ENCODE results near the gene TCF7L2.
A peak's percentile ranks its signal among the peaks of the same experiment; 100 is the strongest.
"Not testable (repeated sequence)": the region's sequence is repeated elsewhere in the genome, so short reads cannot be mapped to it uniquely, and the experiment has no call there.

TCF7L2 gene

DNA sequence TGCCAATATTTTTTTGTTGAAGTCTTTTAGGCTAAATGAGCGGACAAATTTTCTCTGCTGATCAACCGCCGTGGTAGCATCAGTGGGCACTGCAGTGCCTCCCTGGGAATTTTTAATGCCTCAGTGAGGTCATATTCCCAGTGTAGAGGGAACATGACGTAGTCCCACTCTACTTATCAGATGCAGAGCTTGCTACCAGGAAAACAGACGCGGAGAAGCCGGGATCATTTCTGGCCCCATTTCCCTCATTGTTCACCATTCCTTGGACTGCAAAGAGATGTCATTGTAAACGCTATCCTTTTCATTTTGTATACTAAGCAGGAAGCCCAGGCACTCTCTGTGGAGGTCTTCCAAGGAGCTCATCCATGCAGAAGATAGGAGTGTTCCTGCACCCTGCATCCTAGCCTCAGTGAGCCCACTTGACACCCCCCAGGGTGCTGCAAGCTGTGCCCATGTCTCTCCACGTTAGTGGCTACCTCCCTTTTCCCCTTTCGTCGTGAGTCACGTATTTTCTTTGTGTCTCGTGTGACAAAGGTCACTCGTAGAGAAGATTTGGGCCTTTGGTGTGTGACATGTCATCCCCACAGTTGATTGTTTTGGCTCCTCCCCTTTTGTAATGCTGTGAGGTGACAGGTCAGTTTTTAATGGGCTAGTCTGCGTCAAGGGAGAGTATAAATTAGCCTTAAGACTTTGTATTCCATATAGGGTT is 145.5 kb downstream of the TCF7L2 start:
- DNase-seq (ENCODE audit: low read depth in 3 of 3): no peak

DNA sequence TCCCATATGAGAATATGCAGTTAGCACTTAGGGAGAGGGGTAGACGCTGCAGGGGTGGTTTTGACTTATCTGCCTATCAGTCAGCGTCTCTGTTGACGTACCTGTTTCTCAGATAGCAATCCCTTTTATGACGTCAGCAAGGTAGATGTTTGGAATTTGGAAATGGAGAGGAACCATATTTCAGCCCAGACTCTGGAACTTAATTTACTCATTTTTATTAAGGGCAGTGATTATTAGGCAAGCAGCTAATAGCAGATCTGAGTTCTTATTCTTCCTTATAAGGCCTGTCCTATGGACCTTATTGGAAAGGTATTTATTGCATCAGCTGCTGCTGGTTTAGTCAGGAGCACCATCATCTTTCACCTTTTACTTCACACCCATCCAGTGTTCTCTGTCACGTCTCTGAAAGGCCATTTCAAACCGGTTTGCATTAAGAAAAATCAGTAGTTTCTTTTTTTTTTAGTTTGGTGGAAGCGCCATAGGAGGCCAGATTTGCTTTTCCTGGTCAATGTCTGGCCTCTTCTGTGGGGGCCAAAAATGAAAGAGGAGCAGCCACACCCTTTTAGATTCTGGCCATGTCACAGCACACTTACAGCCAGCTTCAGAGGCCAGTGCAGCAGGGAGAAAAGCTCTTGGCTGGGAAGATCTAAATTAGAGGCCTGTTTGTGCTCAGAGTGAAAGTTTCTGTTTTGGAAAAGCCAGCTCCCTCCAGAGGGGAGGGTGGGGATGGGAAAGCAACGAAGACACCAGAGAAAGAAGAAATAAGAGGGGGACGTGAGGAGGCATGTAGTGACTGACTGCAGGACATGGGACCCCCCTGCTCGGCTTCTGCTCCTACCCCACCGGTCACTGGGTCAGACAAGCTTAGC is 146.3 kb downstream of the TCF7L2 start:
- no peak for DNase-seq (ENCODE audit: low read depth in 3 of 3)

DNA sequence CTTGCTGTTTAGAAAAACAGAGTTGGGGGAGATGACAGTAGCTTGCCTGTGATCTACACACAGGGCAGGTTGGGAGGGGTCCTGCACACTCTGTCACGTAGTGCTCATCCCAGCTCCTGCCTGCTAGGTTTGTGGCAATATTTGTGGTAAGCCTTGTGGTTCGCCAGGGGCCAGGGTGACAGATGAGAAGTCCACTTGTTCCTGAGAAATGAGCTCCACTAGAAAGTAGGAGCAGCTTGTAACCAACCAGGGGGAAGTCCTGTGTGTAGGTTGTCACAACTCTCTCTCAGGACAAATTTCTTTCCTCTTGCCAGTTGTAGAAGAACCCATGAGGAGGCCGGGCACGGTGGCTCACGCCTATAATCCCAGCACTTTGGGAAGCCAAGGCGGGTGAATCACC is 147.0 kb downstream of the TCF7L2 start:
- DNase-seq (ENCODE audit: low read depth in 3 of 3): no peak

DNA sequence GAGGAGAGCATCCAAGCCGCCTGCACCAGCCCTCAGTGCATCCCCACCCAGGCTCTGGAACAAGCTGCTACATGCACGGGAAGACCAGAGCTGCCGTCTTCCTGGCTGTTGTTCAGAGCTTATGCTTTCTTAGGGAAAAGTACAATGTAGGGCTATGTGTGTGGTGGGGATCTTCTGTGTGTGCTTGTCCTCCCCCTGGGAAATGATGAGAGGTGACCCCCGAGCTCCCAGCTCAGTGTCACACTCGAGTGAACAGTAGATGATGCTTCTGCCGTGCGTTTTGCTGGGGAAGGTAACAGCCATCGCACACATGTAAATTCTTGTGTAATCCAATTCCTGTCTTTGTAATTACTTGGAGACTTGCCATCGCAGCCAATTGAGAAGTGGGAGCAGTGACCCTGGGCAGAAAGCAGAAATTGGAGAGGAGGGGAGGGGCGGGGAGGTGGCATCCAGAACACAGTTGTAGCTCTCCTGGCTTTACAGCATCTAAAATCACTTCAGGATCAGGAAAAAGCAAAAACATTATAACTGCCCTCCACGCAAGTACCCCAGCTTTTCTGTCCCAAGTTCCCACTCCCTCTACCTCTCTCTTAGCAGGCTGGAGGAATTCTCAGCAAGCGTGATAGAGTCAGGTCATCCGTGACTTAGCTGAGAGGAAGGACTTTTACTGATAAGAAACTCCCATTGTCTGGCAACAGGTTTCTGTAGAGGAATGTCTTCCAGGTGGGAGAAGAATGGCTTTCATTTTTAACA is 149.6 kb downstream of the TCF7L2 start:
- no peak for DNase-seq (ENCODE audit: low read depth in 3 of 3)

DNA sequence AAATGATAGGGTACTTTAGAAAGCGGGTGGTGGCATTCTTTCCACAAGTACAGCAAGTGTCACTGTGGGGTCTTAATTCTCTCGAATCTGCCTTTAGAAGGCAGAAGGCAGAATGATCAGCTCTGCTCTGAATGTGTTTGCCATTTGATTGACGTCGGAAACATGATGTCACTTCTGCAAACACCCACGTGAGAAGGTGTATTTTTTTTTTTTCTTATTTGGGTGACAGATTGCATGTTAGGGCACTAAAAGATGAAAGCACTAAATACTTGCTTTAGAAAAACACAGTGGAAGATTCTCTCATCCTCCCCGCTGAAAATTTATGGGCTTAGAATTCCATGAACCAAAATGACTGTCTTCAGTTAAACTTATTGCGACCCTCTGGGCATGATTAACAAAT is 150.2 kb downstream of the TCF7L2 start:
- DNase-seq (ENCODE audit: low read depth in 3 of 3): no peak

DNA sequence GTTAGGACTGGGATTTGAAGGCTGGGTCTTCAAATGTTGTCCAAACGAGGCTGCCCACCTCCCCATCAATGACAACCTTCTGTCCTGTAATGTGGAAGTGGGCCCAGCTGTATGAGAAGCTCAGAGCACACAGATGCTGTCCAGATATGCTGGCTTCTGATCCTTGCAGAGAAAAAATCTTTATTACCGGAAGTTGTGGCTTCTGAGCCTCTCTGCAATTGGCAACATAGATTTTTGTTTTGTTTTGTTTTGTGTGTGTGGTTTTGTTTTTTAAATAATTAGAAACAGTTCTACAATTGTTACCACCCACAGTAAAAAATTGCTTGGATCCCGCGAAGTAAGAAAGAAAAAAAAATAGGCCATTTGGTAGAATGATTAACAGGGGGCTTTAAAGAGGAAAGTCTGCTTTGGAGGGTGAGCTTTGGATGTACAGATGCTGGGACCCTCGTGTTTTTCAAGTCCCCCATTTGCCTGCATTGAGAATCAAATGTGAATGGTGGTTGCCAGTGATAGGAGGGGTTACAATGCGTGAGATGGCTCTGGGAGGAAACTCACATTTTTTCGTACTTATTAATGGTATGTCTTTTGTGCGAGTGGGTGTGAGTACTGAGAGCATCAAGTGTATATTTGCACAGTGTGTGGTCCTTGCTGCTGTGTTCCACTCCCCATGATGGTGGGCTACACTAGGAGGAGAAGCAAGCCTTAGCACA is 153.2 kb downstream of the TCF7L2 start:
- no peak for DNase-seq (ENCODE audit: low read depth in 3 of 3)

DNA sequence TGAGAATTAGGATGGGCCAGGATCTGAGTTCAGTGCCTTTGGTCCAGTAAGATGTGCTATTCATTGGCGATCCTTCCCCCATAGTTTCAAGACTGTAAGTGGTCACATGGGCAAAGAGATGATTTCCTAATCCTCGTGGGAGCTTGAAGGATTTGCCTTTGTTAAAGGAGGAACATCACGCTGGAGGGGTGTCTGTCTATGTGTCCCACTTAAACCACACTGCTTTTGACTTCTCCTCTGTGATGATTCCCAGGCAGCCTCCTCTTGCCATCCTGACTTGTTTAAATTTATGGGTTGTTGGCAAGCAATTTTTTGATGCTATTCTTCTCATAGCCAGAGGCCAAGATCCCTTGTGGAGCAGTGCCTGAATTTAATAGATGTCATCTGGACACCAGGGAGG is 154.0 kb downstream of the TCF7L2 start:
- DNase-seq (ENCODE audit: low read depth in 3 of 3): no peak

DNA sequence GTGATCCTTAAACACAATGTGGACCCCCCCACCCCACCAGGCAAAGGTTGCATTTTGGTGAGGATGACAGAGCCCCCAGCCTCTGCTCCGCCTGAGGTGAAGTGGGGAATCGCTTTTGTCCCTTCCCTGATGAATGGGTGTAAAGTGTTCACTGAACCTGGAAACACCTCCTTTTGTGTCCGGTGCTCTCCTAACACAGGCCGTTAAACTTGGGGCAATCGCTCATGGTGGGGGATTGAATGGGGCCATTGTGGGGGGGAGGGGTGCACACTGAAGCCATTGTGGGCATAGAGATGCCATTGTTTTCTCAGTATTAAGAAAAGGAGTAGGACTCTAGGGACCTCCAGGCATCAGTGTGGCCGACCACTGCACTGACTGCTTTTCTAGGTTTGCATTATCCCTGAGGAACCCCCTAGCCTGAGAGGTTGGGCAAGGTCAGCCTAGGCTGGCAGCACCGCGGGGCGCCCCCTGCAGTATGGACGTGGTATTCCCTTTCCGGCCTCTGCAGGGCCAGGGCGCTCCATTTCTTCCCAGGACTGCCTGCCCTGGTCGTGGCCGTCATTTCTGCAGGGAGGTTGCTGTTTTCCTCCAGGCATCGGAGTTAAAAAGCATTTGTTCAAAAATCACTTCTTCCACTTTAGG is 158.3 kb downstream of the TCF7L2 start:
- peak in 2 of 3 donors; percentile 6 to 10 for DNase-seq (ENCODE audit: low read depth in 3 of 3)

DNA sequence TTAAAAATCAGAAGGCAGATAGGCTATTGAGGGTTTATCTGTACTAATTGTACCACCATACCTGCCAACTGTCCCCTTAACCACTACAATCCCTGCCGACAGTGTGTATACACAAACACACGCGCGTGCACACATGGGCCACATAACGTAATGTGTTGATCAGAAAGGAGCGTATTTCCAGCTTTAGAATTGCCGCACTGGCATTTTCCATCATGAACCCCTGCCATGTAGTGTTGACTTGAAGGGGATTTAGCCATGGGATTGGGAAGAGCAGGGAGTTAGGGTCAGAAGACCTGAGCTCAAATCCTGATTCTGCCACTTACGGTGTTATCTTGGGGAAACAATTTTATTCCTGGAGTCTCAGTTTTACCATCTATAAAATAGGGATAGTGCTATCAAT is 158.9 kb downstream of the TCF7L2 start:
- no peak for DNase-seq (ENCODE audit: low read depth in 3 of 3)

DNA sequence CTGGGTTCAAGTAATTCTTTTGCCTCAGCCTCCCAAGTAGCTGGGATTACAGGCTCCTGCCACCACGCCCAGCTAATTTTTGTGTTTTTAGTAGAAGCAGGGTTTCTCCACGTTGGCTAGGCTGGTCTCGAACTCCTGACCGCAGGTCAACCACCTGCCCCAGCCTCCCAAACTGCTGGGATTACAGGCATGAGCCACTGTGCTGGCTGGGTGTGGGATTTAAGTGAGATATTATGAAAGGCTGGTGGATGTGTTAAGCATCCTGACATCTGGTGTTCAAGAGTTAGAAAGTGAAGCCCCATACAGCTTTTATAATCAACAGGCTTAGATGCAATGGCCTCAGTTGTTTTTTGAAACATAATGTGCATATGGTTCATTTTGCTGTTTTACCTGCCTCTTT is 159.4 kb downstream of the TCF7L2 start:
- DNase-seq (ENCODE audit: low read depth in 3 of 3): not testable (repeated sequence)

DNA sequence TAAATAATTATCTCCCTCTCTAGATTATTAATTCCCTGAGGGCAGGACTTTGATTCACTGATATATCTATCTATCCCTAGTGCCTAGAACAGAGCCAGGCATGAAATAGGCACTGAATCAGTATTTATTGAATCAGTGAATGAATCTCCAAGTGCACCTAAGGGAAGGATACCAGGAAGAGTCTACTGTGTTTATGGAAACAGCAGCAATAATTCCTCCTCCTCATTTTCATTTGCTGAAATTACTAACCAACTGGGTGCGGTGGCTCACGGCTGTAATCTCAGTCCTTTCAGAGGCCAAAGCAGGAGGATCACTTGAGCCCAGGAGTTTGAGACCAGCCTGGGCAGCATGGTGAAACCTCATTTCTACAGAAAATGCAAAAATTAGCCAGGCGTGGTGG is 161.2 kb downstream of the TCF7L2 start:
- DNase-seq (ENCODE audit: low read depth in 3 of 3): no peak

DNA sequence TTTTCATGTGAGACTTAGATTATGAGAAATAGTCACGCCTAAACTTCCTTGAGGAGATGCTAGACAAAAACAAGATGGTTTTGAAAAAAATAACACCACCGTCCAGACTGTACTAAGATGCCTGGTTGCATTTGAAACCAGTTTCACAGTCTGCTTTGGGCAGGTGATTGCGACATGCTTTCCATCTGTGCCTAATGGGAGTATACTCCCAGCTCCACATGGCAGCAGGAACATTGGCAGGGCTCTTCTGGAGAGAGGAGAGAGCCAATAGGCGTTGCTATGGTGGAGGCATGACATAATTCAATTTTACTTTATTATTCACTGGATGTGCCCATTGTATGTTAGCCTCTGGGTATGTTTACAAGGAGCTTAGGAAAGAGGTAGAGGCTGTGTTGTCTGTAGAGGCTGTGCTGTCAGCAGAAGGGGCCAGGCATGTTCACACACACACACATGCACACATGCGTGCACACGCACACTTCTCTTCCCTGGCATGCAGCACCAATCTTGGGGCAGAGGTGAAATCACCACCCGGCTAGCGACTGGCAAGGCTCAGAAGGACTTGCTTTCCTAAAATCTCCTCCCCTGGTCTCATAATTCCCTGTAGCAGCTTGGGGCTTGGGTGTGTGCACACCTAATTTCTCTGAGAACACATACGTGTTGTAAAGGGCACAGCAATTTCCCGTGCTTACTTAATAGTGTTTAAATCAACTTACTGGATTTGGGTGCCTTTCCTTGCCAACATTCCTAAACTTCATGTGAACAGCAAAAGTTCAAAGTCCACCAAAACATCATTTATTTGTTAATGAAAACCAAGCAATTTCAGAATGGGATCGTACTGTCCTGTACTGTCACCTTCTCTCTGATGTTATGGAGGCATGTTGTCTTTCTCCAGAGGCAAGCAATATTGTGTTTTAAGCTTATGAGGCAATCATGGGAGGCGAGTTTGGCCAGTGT is 162.1 kb downstream of the TCF7L2 start:
- DNase-seq (ENCODE audit: low read depth in 3 of 3): no peak

DNA sequence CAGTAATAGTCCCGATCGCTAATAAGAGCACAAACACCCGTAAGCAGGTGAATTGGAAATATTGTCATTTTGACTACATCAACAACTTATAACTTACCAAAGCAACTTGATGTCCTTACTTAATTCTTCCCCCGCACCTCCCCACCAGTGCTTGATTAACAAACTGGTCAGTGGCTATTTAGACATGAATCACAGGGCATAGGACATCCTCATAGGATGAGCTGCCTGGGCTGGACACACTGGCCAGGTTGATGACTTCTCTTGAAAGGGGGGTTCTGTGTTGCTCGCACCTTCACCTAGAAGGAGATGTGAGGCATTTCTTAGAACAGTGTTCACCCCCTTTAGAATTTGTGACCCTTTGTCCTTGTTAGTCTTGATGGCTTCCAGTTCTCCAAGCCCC is 163.2 kb downstream of the TCF7L2 start:
- DNase-seq (ENCODE audit: low read depth in 3 of 3): no peak

DNA sequence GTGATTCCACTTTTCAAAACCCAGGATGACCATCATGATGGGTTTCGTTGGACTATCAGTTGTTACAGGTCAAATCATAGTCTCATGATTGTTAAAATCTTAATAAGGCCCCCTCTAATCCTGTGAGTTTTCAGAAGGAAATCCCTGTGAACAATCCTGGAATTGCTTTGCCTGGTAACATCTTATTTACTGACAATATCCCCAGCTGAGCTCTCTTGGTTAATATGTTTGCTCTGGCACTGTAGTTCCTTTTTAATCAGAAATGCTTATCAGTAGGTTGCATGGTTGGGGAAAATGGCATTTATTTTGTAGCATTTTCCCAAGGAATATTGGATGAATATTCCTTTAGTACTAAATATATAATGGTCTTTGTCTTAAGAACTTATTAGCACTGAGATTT is 163.9 kb downstream of the TCF7L2 start:
- no peak for DNase-seq (ENCODE audit: low read depth in 3 of 3)

DNA sequence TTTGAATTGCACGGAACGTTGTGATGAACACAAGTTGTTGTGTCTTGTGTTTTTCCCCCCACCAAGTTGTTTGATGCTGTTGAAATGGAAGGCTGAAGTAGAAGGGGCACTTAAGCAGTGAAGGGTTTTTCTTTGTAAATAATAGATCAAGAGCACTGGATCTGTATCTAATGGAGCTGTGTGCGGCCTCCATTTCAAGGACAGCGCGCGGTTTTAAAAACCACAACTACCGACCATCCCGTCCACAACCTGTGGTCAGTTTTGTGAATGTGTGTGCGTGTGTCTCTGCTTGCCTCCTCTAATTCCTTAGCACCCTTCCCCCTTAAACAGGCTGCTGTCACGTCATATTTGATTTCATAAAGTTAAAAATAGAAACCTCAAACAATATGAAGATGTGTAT is 165.5 kb downstream of the TCF7L2 start:
- no peak for DNase-seq (ENCODE audit: low read depth in 3 of 3)

DNA sequence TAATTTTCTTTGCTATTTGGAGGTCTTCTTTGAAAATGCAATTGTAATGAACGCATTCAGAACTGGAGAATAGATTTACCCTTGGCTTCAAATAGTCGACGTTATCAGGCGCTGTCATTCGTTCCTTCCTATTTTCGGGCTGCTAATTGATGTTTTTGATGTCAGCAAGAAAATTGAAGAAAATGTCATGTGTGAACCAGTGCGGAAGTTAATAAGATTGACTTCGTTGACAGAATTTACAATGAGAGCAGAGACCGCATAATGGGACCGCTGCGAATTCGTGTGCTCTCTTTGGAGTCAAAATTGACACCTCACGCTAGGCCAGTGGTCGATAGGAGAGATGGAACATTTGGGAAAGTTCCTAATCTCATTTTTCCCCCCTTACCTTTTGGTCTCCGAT is 168.8 kb downstream of the TCF7L2 start:
- no peak for DNase-seq (ENCODE audit: low read depth in 3 of 3)

DNA sequence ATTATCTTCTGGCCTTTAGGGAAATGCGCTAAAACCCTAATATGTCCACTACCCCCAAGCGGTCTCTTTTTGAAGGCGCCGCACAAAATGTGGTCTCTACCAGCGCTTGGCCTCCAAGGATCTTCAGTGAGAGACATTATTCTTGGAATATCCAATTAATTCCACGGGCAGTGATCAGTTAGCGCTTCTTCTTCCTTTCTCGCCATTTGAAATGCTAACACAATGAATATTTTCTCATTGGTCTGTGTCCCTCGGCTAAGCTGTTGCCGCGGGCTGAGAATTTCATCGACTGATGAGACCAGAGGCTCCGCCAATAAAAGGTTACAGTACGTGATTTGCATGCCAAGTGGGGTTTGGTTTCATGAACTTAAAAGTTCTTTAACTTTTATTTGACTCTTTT is 169.8 kb downstream of the TCF7L2 start:
- DNase-seq (ENCODE audit: low read depth in 3 of 3): no peak

DNA sequence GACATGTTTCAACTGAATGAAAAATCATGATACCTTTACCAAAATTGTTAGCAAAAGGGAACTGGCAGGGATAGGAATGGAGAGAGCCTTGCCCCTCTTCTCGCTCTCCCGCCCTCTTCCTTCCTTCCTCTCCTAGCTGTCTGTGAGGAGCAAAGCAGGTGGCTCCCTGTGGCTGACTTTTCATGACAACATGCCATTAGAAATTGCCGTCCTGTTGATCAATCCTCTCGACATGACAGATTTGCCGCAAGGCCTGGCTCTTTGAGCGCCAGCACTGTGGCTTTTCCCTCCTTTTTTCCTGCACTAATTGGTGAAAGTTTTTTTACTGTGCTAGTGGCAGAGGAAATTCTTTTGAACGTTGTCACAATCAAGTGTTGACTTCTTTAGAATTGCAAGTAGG is 171.1 kb downstream of the TCF7L2 start:
- no peak for DNase-seq (ENCODE audit: low read depth in 3 of 3)

DNA sequence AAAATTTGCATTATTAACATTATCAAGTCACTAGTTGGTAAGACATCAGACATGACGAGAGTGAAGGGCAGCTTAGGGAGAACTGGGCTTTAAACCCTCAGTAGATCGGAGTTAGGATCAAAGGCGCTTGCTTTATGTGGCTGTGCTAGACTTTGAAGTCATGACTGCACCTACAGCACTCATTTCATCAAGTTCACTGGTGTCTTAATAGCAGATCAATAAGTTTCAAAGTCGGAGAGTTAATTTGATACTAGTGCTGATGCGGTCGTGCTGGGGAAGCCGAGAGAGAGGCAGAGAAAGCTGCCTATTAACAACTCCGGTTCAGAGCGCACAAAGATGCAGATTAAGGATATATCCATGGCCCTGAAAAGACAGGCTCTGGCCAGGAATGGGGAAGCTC is 172.9 kb downstream of the TCF7L2 start:
- no peak for DNase-seq (ENCODE audit: low read depth in 3 of 3)

DNA sequence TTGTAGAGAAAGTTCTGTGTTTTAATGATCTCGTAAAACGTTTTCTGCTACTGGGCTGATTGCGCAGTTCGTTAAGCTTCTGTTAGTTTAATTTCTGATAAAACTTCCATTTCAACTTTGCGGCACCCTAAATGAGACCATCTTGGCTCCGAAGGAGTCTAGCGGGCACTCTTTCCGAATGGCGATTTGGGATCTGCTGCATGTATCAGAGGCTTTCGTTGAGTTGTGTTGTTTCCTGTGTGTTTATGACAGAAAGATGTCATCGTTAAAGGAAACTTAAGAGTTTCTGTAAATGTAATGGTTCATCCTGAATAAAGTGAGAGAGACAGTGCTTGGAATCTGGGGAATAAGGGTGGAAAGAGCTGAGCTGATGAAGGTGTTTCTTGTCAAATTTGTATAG is 174.7 kb downstream of the TCF7L2 start:
- no peak for DNase-seq (ENCODE audit: low read depth in 3 of 3)

Measured in stimulated activated CD4-positive, alpha-beta T cell treated with anti-CD3 and anti-CD28 coated beads, TNF-alpha, amount 100 ng/mL, for 48 hours (primary cell).